Dendritic cell treated with granulocyte-macrophage colony-stimulating factor and Interleukin-4, amounts not matched to agents 40 ng/mL and 50 ng/mL, for 4 days (primary cell): ENCODE data around the gene GDF7.

Experiments used
- H3K27ac Mint-ChIP-seq: one replicate; pipeline ENCODE4 v1.8.0; 2022; ENCODE audit warnings: mild to moderate bottlenecking, mixed read lengths
- H3K27me3 Mint-ChIP-seq: one replicate; pipeline ENCODE4 v1.8.0; 2022; ENCODE audit warnings: mild to moderate bottlenecking, mixed read lengths
- H3K36me3 Mint-ChIP-seq: one replicate; pipeline ENCODE4 v1.8.0; 2022; ENCODE audit warnings: low read depth, mixed read lengths
- H3K4me1 Mint-ChIP-seq: one replicate; pipeline ENCODE4 v1.8.0; 2022; ENCODE audit warnings: low read depth, mixed read lengths
- H3K4me3 Mint-ChIP-seq: one replicate; pipeline ENCODE4 v1.8.0; 2022; ENCODE audit warnings: mild to moderate bottlenecking, moderate library complexity, mixed read lengths
- H3K9me3 Mint-ChIP-seq: one replicate; pipeline ENCODE4 v1.8.0; 2022; ENCODE audit warnings: mixed read lengths
- intact Hi-C: fragments of 100-400 bp; cut with micrococcal nuclease; formaldehyde crosslinking; loops from one replicate; pipeline ENCODE4 v1.15.0; 2022

Gene GDF7

DNA sequence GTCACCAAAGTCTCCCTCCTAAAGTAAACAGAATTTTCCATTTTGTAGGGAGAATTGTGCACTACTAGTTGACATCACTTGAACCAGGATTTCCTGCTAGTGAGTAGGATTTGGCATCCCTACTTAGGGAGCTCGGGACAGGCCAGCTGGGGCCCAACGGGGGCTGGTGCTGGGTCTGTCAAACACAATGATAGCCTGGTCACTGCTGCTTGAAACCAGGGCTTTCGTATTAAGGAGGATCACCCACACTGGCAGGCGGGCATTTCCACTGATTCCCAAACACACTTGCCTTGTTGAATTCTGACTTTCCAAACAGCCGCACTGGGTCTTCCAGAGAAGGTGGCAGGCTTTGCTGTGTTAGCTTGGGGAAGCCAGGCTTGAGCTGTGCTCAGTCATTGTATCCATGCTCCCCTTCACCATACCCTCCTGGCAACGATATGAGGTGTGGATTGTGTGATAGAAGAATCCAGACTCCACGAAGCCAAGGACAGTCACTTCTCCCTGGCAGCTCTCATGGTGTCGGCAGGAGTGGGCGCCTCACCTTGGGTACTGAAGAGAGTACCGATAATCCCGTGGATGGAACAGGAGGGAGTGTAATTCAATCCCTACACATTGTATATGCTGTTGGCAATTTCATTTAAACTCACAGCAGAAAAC, 7.5 kb downstream of the GDF7 start:
- Mint-ChIP-seq H3K4me3 (no peak overlapping the region), H3K4me1 (peaks cover 3% of the 10 kb centered on the region), H3K27me3 (peaks cover 61% of the 10 kb centered on the region), H3K9me3 (no peaks in the 10 kb centered on the region), H3K27ac (no peak overlapping the region), H3K36me3 (peaks cover 5% of the 10 kb centered on the region)
- intact Hi-C loops: no loop called here

DNA sequence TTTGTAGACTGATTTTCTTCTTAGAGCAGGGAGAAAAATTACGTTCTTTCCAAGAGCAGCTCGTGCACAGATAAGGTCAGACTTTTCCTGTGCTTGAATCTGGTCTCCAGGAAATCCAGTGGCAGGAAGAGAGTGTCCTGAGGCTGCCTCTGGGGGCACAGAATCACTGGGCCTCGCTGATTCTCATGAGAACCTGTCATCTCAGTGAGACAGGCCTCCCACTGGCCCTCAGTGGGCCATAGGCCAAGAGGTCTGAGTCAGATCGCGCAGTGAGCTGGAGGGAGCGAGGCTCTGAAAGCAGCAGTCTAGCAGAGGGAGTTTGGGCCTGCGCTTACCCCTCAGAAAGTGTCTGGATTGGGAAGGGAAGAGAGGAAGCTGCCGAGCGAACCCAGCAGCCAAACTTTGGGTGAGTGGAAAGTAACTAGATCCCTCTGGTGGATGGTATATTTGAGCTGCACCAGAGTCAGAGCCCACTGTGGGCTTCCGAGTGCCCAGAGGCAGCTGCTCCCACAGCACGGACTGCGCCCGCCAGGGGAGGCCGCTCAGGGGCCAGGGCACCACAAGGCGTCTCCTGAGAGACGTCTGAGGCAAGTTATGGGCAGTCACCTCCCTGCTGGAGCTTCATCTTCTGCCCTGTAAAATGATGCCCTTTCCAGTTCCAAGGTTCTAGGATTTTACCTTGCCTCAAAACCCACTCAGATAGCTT, 8.2 kb downstream of the GDF7 start:
- Mint-ChIP-seq H3K4me3 (no peak overlapping the region), H3K9me3 (no peaks in the 10 kb centered on the region), H3K4me1 (no peaks in the 10 kb centered on the region), H3K36me3 (peaks cover 5% of the 10 kb centered on the region), H3K27me3 (peaks cover 55% of the 10 kb centered on the region), H3K27ac (no peak overlapping the region)
- intact Hi-C loops: no loop called here

DNA sequence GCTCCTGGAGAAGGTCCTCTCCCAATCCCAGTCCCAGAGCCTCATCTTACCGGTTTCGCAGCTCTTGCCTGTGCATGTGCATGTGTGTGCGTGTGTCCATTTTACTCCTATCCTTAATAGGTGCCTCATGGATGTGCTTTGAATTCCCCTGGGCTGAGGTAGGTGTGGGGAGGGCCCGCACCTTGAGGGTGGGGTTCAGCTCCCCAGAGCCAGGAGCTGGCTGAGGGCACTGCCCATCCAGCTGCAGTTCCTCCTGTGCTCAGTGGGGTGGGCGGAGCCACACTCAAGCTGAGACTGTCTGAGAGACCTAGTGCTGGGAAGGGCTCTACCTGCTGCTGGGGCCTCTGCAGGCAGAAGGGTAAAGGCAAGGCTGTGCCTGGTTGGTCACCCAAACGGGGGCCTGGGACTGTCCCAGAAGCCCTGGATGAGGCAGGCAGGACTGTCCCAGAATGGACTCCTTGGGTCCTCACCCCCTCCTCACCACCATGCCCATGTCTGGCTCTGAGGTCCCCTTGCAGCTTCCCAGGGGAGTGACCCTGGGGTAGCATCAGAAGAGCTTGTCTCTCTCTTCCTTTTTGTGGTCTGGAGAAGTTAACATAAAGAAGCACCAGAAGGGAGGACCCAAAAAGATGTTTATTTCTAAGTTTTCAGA, 8.9 kb downstream of the GDF7 start:
- H3K27me3 Mint-ChIP-seq: peaks cover 48% of the 10 kb centered on the region
- intact Hi-C loops: no loop called here
- H3K36me3 Mint-ChIP-seq: peaks cover 7% of the 10 kb centered on the region
- H3K9me3 Mint-ChIP-seq: no peaks in the 10 kb centered on the region
- no peak overlapping the region for H3K27ac Mint-ChIP-seq
- no peak overlapping the region for H3K4me3 Mint-ChIP-seq
- H3K4me1 Mint-ChIP-seq: no peaks in the 10 kb centered on the region

DNA sequence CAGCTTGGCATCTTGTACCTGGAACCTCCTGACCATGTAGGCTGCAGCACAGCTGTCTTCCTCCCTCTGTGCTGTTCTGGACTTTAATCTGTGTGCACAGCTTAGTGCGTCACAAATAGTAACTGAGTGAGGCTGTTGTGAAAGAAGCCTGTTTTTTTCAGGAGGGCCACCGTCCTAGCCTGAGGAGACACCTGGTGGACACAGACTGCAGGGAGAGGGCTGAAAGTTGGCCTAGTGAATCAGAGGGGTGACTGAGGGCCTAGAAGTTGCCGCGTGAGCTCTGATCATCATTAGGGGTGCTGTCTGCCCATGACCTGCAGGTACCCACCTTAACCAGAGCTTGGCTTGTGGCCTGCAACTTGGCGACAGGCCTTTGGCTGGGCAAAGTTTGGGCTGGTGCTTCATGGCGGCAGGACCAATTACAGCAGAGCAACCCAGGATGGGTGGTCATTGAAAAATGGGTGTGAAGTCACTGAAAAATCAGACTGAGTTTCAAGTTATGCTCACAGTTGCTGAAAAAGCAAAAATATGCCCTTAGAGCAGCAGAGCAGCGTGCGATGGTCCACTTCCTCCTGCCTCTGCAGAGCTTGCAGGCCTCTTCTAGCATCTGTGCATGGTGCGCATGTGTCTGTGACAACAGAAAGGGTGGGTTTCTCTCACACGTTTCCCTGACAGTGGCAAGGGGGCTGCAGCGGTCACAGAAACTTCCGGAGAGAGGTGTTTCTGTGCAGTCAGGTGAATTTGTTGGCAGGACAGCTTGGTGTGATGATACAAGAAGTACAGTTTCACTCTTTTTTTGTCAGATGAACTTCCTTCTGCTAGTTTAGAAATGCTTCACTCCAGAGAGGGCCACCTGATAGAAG, 9.6 kb downstream of the GDF7 start:
- H3K4me3 Mint-ChIP-seq: no peak overlapping the region
- no peaks in the 10 kb centered on the region for H3K4me1 Mint-ChIP-seq
- H3K9me3 Mint-ChIP-seq: no peaks in the 10 kb centered on the region
- peaks cover 42% of the 10 kb centered on the region for H3K27me3 Mint-ChIP-seq
- peaks cover 15% of the 10 kb centered on the region for H3K36me3 Mint-ChIP-seq
- no peak overlapping the region for H3K27ac Mint-ChIP-seq
- intact Hi-C loops: no loop called here

DNA sequence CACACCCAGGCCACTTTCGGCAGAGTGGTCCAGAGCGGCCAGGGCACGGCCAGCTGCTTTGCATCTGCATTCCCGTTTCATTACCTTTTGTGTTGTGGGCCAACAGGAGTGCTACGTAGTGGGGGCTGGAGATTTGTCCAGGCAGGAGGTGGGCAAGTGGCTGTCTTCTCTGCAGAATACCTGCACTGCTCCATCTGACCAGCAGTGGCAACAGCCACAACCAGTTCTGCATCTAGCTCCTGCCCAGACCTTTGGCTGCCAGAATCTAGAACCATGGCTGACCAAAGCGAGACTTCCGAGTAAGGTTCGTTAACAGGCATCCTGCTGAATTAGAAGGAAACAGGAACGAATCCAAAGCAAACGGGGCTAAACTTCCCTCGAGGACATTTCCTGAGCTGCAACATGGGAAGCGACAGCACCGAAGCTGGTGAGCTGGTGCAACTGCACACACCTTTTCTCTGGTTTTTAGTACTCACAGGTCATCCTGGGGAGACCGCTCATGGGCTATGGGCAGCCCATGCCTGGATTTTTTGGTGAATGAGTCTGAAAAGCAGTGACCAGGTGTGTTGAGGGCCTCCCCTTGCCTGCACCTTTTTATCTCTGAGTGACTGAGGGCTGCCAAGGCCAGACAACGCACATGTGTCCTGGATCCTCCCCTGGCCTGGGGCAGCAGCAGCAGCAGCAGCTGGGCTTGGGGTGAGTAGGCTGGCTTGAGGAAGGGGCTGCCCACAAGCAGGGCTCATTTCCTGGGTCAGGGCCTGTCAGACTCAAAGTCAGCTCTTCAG, 10.5 kb downstream of the GDF7 start:
- Mint-ChIP-seq H3K4me1 (no peaks in the 10 kb centered on the region), H3K9me3 (no peaks in the 10 kb centered on the region), H3K4me3 (no peak overlapping the region), H3K27me3 (peaks cover 34% of the 10 kb centered on the region), H3K36me3 (peaks cover 24% of the 10 kb centered on the region), H3K27ac (no peak overlapping the region)
- intact Hi-C loops: no loop called here

DNA sequence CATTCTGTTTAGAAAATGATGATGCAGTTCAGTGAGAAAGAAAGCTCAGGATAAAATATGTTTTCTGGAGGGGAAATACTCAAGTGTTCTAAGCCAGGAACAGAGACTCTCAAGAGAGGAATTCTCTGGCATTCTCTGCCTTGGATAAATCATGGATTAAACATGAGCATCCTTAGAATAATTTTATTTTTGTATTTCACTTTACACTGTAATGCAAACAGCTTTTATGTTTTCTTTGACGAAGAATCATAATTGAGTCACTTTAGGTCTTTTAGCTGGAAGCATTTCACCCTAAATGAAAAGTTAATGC, 11.1 kb downstream of the GDF7 start:
- Mint-ChIP-seq H3K36me3 (peaks cover 30% of the 10 kb centered on the region), H3K9me3 (no peaks in the 10 kb centered on the region), H3K27me3 (peaks cover 29% of the 10 kb centered on the region), H3K27ac (no peak overlapping the region), H3K4me1 (no peaks in the 10 kb centered on the region), H3K4me3 (no peak overlapping the region)
- intact Hi-C loops: no loop called here

DNA sequence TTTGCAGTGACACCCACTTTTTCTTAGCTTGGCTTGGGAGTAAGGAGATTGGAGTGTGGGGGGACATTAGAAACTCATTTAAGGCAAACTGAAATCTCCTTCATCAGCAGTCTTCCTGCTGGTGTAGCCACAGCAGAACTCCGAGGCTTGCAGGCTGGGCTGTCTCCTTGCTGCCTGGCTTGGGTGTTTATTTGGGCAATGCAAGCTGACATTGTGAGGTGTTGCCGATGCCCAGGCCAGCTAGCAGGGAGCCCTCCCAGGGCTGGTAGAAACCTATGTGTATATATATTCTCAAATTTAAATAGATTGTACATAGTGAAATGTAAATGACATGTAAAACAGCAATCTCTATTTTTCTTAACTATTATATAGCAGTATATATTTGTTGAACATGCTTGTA, 11.8 kb downstream of the GDF7 start:
- H3K27ac Mint-ChIP-seq: no peak overlapping the region
- no peaks in the 10 kb centered on the region for H3K4me1 Mint-ChIP-seq
- H3K36me3 Mint-ChIP-seq: peaks cover 35% of the 10 kb centered on the region
- no peak overlapping the region for H3K4me3 Mint-ChIP-seq
- H3K9me3 Mint-ChIP-seq: no peaks in the 10 kb centered on the region
- H3K27me3 Mint-ChIP-seq: peaks cover 22% of the 10 kb centered on the region
- intact Hi-C loops: no loop called here

DNA sequence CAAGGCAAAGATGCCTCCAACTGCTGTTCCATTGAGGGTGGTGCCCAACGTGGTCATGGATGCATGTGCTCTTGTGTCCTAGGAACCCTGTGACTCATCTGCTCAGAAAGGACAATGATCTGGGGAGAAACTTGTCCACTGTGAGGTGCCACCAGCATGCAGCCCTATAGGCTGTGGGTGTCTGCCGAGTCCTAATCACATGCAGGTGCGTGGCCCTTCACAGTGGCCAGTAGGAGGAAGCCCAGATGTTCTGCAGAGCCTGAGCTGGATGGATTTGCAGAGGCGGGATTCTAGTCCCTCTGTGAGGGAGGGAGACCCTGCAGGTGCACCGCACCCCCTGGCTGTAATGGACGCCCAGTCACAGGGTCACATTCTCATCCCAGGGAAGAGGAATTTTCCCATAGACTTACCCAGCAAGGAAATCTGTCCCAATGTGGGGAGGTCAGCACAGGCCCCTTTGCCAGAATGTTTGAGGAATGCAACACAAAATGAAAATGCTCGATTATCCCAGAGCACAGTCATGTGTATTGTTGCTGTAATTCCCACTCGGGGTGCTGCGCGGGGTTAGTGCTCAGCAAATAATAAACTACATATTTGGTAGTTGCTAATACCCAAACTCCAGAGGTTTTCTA, 13.9 kb downstream of the GDF7 start:
- intact Hi-C loops: loop anchor here (5.0 kb wide), 1 partner anchor 281 kb away; no protein-coding TSS in a partner anchor
- H3K36me3 Mint-ChIP-seq: peaks cover 43% of the 10 kb centered on the region
- no peak overlapping the region for H3K27ac Mint-ChIP-seq
- H3K27me3 Mint-ChIP-seq: peaks cover under 1% of the 10 kb centered on the region
- no peaks in the 10 kb centered on the region for H3K9me3 Mint-ChIP-seq
- H3K4me3 Mint-ChIP-seq: no peak overlapping the region
- H3K4me1 Mint-ChIP-seq: no peaks in the 10 kb centered on the region

DNA sequence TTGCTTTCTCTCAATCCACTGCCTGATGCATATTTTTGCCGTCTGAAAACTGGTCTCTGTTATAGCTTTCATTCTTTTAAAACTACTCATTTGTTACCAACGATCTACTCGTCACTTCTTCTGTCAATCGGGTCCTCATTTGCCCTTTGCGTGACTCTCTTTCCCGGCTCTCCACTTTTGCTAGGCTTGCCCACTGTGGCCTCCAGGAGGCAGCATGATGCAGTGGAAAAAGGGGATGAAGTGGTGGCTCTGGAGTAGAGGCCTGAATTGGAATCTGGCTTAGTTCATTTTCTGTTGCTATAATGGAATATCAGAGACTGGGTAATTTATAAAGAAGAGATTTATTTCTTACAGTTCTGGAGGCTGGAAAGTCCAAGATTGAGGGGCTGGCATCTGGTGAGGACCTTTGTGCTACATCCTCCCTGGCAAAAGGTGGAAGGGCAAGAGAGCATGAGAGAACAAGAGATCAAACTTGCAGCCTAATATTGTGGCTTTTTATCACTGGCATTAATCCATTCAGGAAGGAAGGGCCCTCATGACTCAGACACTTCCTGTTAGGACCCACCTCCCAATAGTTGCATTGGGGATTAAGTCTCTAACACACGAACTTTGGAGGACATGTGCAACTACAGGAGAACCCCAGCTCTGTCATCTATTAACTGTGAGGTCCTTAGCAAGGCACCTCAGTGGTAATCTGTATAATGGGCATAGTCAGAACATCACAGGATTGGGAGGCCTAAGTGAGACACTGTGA, 15.4 kb downstream of the GDF7 start:
- Mint-ChIP-seq H3K36me3 (peaks cover 56% of the 10 kb centered on the region), H3K27ac (no peak overlapping the region), H3K4me1 (no peaks in the 10 kb centered on the region), H3K4me3 (no peak overlapping the region), H3K9me3 (no peaks in the 10 kb centered on the region), H3K27me3 (no peaks in the 10 kb centered on the region)
- intact Hi-C loops: loop anchor here (5.0 kb wide), 1 partner anchor 280 kb away; no protein-coding TSS in a partner anchor

DNA sequence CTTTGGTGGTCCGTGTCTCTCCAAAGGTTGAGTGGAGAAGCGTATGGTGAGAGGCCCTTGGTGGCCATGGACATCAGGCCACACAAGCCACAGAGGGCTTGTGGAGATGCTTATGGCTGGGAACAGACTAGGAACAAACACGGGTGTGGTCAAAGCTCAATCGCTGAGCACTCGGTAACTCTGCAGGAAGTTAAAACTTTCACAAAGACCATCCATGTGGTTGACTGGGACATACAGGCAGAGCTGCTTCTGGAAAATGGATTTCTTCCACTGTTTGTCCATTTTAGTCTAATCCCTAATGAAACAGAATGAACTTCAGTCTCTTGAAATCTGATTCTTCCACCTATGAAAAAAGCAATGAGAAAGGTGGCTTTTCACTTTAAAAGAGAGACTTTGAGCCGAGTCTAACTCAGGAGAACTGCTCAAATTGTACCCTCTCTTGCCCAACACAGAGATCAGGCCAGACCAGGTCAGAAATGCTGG, 17.7 kb downstream of the GDF7 start:
- intact Hi-C loops: loop anchor here (5.0 kb wide), 1 partner anchor 278 kb away; no protein-coding TSS in a partner anchor
- Mint-ChIP-seq H3K4me1 (no peaks in the 10 kb centered on the region), H3K4me3 (no peak overlapping the region), H3K36me3 (peaks cover 69% of the 10 kb centered on the region), H3K9me3 (no peaks in the 10 kb centered on the region), H3K27me3 (no peaks in the 10 kb centered on the region), H3K27ac (no peak overlapping the region)

DNA sequence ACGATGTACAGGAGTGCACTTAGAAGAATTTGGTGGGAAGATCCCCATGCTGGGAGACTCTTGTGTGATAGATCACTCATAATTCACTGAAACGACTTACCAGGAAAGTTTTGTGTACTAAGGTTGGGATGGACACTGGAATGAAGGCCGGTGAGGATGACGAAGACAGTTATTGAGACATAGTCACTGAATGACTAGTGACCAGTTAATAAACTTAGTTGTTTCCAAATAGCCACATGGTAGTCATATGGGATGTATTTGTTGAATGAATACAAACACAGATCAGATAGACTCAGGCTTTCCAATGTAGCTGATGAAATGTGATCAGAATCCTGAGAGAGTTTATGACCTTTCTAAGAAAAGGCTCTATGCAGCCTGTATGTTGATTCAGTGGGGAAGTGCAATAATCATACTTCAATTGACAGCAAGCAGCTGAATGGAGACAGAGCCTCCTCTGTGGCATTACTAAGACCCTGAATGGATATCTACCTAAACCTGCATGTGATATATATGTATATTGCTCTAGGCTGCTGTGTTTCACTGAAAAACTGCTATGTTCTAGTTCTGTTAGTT, 20.4 kb downstream of the GDF7 start:
- Mint-ChIP-seq H3K9me3 (no peaks in the 10 kb centered on the region), H3K27ac (no peak overlapping the region), H3K4me3 (no peak overlapping the region), H3K36me3 (peaks cover 52% of the 10 kb centered on the region), H3K4me1 (no peaks in the 10 kb centered on the region), H3K27me3 (no peaks in the 10 kb centered on the region)
- intact Hi-C loops: no loop called here
